RWPE1 (cell line): ENCODE results near the gene MAN2A1.
"Not testable (repeated sequence)": the region's sequence is repeated elsewhere in the genome, so short reads cannot be mapped to it uniquely, and the experiment has no call there.

Source experiments
- CTCF ChIA-PET: fragments of 350-600 bp; sonication (Branson Sonifier 250); formaldehyde crosslinking; extraction: SDS; loops from one replicate; lab custom pipeline; 2021; lab: Yijun Ruan, JAX
- POLR2A ChIA-PET: fragments of 400-600 bp; formaldehyde crosslinking; extraction: SDS; loops from one replicate; lab custom pipeline; 2020; ENCODE audit warnings: antibody characterized with exemption; ENCODE audit not compliant: low non-redundant PET; lab: Yijun Ruan, JAX
- DNase-seq: peaks from one replicate; pipeline ENCODE4 v3.0.0; 2012; ENCODE audit warnings: low spot score
- H3K27ac ChIP-seq: fragments of 450-650 bp; 2 replicates; pipeline ENCODE4 v1.5.1; 2017
- TF ChIP-seq, protein P1 (sequence below): fragments of 450-650 bp; conservative IDR thresholded peaks from 2 replicates; pipeline ENCODE4 v1.5.1; 2017; ENCODE audit warnings: low read depth, mild to moderate bottlenecking

The MAN2A1 gene

DNA sequence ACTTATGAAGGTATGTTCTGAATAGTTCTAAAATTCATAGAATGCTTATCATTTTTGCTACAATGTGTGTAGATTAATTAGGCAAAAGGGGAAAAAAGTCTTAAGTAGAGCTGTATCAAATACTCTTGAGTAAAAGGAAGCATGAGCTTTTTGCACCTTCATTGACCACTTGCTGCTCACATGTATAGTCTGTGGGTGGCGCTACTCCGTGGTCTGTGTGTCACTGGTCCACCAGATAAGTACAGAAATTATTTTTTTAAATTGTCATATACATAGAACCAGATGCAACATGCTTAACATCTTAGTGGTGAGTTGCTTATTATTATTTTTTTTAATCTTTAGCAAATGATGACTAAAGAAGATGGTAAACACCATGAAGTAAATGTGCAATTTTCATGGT is 130.2 kb downstream of the MAN2A1 start:
- ChIA-PET POLR2A (no interaction called here), CTCF (interaction anchor here (0.7 to 0.8 kb wide), 2 partner anchors 18 to 873 kb away, joined by 3 read pairs; no protein-coding TSS in a partner anchor)
- DNase-seq = no peak
- TF ChIP-seq, protein P1, sequence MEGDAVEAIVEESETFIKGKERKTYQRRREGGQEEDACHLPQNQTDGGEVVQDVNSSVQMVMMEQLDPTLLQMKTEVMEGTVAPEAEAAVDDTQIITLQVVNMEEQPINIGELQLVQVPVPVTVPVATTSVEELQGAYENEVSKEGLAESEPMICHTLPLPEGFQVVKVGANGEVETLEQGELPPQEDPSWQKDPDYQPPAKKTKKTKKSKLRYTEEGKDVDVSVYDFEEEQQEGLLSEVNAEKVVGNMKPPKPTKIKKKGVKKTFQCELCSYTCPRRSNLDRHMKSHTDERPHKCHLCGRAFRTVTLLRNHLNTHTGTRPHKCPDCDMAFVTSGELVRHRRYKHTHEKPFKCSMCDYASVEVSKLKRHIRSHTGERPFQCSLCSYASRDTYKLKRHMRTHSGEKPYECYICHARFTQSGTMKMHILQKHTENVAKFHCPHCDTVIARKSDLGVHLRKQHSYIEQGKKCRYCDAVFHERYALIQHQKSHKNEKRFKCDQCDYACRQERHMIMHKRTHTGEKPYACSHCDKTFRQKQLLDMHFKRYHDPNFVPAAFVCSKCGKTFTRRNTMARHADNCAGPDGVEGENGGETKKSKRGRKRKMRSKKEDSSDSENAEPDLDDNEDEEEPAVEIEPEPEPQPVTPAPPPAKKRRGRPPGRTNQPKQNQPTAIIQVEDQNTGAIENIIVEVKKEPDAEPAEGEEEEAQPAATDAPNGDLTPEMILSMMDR = no peak
- H3K27ac ChIP-seq = no peak overlapping the region

DNA sequence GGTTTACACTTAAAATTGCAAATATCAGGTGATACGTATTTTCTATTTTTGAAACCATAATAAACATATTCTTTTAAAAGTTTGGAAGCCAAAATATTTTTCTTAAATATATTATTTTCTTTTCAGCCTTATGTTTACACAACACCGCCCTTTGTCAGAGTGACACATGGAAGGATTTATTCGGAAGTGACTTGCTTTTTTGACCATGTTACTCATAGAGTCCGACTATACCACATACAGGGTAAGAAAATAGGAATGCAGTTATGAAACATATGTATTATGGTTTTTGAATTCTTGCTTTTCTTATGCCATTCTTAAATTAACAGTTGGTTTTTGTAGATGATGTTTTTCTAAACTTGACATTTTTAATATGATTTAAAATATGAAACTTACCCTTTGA is 133.9 kb downstream of the MAN2A1 start:
- CTCF ChIA-PET = interaction anchor here (0.7 kb wide), 1 partner anchor 23 kb away, joined by 5 read pairs; no protein-coding TSS in a partner anchor
- DNase-seq = peak; percentile 60
- TF ChIP-seq, protein P1 = no peak
- H3K27ac ChIP-seq = no peak overlapping the region
- POLR2A ChIA-PET = no interaction called here

DNA sequence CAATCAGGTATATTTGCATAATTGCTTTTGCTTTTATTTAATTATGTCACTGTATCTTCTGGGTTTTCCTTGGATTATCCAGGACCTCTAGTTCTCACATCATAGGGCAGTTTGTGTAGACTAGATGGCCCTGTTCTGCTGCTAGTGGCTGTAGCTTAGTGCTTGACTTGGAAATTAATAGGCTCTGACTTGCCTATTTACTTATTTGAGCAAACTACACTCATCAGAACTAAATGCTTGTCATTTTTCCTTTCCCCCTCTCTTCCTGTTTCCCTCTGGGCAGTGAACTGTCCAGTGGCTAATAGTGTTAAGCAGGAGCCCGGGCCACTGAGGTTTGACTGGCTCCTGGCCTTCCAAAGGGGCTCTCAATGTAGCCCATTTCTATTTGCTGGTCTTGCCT is 135.7 kb downstream of the MAN2A1 start:
- TF ChIP-seq, protein P1 = no peak
- CTCF ChIA-PET = no interaction called here
- no peak overlapping the region for H3K27ac ChIP-seq
- POLR2A ChIA-PET = interaction anchor here (0.6 kb wide), 1 partner anchor 37 kb away, joined by 4 read pairs; no protein-coding TSS in a partner anchor
- DNase-seq = no peak

DNA sequence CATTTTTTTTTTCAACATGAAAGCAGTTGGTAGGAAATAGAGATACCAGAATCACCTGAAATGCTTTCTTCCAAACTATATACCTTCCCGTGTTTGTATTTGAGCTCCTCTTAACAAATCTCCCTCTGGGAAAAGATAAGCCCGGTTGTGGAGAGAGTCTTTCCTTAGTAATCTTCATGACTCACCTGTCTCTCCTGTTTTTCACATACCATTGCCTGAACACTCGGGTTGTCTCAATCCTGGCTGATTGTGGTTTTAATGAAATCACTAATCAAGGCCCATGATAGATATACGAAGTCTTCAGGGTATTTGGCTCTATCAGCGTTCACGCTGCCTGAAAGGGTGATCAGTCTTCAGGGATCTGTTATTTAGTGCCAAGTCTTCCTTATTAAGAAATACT is 136.7 kb downstream of the MAN2A1 start:
- peak; percentile 79 for DNase-seq
- TF ChIP-seq, protein P1 = no peak
- ChIA-PET POLR2A (no interaction called here), CTCF (interaction anchor here (0.7 kb wide), 1 partner anchor 12 kb away, joined by 4 read pairs; no protein-coding TSS in a partner anchor)
- H3K27ac ChIP-seq = no peak overlapping the region

DNA sequence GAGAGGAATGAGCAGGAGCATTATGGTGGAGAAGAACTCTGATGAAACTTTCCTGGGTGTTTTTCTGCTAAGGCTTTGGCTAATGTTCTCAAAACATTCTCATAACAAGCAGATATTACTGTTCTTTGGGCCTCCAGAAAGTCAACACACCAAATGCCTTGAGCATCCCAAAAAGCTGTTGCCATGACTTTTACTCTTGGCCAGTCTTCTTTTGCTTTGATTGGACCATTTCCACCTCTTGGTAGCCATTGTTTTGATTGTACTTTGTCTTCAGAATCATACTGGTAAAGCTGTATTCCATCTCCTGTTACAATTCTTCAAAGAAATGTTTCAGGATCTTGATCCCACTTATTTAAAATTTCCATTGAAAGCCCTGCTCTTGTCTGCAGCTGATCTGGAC is 139.6 kb downstream of the MAN2A1 start:
- ChIA-PET CTCF (interaction anchor here (0.7 kb wide), 1 partner anchor 226 kb away, joined by 5 read pairs; no protein-coding TSS in a partner anchor), POLR2A (no interaction called here)
- no peak overlapping the region for H3K27ac ChIP-seq
- DNase-seq = no peak
- TF ChIP-seq, protein P1 = no peak

DNA sequence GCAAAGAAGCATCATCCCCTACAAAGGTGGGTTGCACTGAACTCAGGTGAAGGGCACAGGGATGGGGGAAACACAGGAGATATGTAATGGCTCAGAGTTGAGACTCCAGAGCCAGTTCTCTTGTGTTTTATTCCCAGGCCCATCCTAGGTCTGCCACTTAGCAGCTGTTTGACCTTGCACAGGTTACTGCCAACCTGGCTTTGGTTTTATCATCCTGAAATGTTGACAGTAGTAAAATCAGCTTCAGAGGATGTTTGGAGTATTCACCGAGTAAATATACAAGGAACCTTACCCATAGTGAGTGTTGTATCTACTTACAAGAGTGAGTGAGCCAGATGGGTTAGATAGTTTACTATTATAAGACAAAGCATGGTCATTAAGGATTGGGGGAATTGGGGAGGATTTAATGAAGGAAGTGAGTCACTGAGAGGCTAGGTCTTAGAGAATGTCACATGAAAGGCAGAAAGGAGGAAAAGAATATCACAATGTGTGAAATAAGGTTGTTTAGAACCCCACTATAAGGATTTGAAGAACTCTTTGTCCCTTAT is 141.3 kb downstream of the MAN2A1 start:
- no peak overlapping the region for H3K27ac ChIP-seq
- no peak for DNase-seq
- TF ChIP-seq, protein P1 = no peak
- ChIA-PET POLR2A (no interaction called here), CTCF (no interaction called here)

DNA sequence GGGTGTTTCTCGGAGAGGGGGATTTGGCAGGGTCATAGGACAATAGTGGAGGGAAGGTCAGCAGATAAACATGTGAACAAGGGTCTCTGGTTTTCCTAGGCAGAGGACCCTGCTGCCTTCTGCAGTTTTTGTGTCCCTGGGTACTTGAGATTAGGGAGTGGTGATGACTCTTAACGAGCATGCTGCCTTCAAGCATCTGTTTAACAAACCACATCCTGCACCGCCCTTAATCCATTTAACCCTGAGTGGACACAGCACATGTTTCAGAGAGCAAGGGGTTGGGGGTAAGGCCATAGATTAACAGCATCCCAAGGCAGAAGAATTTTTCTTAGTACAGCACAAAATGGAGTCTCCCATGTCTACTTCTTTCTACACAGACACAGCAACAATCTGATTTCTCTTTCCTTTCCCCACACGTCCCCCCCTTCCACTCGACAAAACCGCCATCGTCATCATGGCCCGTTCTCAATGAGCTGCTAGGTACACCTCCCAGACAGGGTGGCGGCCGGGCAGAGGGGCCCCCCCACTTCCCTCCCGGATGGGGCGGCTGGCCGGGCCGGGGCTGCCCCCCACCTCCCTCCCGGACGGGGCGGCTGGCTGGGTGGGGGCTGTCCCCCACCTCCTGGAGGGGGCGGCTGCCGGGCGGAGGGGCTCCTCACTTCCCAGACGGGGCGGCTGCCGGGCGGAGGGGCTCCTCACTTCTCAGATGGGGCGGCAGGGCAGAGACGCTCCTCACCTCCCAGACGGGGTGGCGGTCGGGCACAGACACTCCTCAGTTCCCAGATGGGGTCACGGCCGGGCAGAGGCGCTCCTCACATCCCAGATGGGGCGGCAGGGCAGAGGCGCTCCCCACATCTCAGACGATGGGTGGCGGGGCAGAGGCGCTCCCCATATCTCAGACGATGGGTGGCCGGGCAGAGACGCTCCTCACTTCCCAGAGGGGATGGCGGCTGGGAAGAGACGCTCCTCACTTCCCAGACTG is 142.8 kb downstream of the MAN2A1 start:
- CTCF ChIA-PET, DNase-seq, H3K27ac ChIP-seq, POLR2A ChIA-PET: not testable (repeated sequence)
